Sigmoid colon (tissue), 4 donors: Measurements from ENCODE around the gene GOLGA8B.
"Not testable (repeated sequence)": the region's sequence is repeated elsewhere in the genome, so short reads cannot be mapped to it uniquely, and the experiment has no call there.

Experiments
- CTCF ChIP-seq, 4 experiments: fragments of 450-650 bp in 3 of 4; fragments of 200-600 bp in 1 of 4; IDR thresholded peaks; one replicate each; pipeline ENCODE4 v1.5.1; 2016 to 2019; ENCODE audit warnings: antibody characterized with exemption in 4 of 4, mild to moderate bottlenecking in 3 of 4, moderate library complexity in 2 of 4
- EP300 ChIP-seq, 4 donors: sonication (generic); formaldehyde crosslinking; IDR thresholded peaks; one replicate each; pipeline ENCODE4 v1.6.1; 2017; ENCODE audit warnings: antibody characterized with exemption in 4 of 4
- POLR2A ChIP-seq, 2 donors: fragments of 450-650 bp; IDR thresholded peaks; one replicate each; pipeline ENCODE4 v1.6.1; 2016; ENCODE audit warnings: antibody characterized with exemption in 2 of 2, mild to moderate bottlenecking in 2 of 2, moderate library complexity in 2 of 2
- POLR2AphosphoS5 ChIP-seq, 4 donors: sonication (generic); formaldehyde crosslinking; IDR thresholded peaks; one replicate each; pipeline ENCODE4 v1.6.1; 2017; ENCODE audit warnings: antibody characterized with exemption in 4 of 4

GRCh38 chr15:34543860-34544649, 39.4 kb downstream of the GOLGA8B start:
- TF ChIP-seq POLR2AphosphoS5, POLR2A, CTCF, EP300 (IDR thresholded peaks at IDR 0.05): not testable (repeated sequence)
